8988T (cell line): ENCODE results near the gene COL4A2.
"Not testable (repeated sequence)": the region's sequence is repeated elsewhere in the genome, so short reads cannot be mapped to it uniquely, and the experiment has no call there.

Experiments used
- DNase-seq: peaks from one replicate; pipeline ENCODE4 v3.0.0; 2011

Gene COL4A2

DNA sequence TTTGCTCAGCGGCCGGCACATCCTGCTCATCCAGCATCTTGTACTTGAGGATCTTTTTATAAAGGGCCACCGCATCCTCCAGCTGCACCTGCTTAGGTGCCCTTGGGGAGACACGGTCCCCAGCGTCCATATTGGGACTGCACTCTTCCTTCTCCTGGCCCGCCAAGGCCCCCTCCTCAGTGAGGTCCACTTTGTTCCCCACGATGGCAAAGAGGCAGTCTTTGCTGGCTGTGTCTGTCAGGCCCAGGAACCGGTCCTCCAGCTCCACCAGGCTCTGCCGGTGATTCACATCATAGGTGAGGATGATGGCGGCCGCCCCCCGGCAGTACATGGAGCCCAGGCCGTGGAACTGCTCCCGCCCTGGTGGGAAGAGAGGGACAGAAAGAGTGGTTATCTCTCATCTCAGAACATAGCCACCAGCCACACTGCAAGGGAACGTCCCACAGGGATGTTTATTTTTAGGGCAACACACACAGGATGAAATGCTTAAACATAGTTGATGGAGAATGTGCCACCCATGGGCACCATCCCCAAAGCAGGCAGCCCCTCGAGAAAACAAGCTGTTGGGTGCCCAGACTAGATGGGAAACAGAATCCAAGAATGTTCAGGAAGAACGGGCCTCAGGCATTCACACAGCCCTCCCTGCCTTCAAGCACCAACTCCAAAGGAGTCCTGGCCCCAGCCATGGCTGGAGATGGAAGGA, 216.9 kb downstream of the COL4A2 start:
- no peak for DNase-seq

DNA sequence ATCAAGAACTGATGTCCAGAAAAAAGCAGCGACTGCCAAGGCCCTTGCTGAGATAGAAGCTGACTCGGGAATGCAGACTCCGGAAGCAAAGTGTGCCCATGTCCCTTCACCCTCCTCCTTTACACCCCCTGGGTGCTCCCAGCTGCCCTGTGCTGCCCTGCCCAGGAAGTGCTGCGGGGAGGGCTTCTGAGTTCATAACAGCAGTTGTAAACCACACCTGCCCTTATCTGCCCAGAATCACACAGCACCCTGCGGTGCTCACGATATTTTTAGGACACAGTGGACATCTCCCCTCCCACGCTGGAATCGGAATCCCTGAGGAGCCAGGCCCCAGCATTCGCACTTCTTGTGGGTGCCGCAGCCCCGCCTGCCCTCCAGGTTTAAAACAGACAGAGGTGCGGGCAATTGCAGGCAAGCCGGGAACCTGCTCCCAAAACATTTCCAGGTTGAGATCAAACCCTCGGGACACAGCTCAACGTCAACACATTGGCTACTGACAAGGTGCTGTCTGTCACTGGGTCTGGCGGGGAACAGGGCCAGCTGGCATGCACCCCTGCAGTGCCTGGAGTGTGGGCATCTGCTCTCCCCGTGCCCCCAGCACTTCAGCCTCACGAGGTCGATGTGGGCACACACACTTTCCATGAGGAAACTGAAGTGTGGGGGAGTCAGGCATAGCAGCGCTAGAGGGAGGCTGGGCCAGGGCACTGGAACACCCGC, 217.6 kb downstream of the COL4A2 start:
- no peak for DNase-seq

GRCh38 chr13:110525328-110526319, 218.5 kb downstream of the COL4A2 start:
- DNase-seq = no peak

DNA sequence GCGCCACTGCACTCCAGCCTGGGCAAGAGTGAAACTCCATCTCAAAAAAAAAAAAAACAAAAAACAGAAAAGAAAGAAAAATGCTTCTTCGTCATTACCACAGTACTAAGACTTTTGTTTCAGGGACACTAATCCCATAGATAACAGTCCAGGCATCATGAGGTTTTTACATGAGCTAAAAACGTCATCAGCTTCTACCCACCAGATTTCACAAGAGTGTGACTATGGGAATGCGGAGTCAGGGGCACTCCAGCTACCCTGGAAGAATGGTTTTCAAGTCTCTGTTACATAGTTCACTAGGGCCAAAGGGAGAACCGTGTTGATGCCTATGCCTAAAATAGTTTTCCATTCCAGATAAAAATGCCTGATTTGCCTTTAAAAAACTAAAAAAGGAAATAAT, 221.3 kb downstream of the COL4A2 start:
- DNase-seq = no peak

DNA sequence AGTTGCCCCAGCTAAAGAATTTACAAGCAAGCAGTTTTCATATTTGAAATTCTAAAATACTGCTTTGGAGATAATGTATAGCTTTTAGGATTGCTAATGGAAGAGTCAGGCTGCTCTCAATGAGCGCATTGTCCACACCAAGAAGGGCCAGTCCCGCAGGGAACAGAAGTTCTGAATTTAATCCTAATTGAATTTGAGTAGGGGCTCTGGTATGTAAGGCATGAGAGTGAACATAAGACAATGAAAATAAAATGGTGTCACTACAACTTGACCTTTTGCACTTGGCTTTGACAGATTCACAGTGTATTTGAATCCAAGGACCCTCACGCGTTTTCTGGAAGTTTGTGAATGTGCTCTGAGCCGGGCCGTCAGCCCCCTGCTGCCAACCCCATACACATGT, 221.8 kb downstream of the COL4A2 start:
- DNase-seq = no peak

GRCh38 chr13:110529522-110530311, 222.6 kb downstream of the COL4A2 start:
- no peak for DNase-seq

- DNase-seq = no peak
These were observed 224.0 kb downstream of the COL4A2 start for GRCh38 chr13:110531100-110531499.

GRCh38 chr13:110531671-110532083, 224.6 kb downstream of the COL4A2 start:
- no peak for DNase-seq

GRCh38 chr13:110532258-110532657, 225.2 kb downstream of the COL4A2 start:
- DNase-seq = not testable (repeated sequence)

- no peak for DNase-seq
These were observed 226.9 kb downstream of the COL4A2 start for GRCh38 chr13:110533771-110534670.

GRCh38 chr13:110535526-110535925, 228.4 kb downstream of the COL4A2 start:
- DNase-seq = no peak

DNA sequence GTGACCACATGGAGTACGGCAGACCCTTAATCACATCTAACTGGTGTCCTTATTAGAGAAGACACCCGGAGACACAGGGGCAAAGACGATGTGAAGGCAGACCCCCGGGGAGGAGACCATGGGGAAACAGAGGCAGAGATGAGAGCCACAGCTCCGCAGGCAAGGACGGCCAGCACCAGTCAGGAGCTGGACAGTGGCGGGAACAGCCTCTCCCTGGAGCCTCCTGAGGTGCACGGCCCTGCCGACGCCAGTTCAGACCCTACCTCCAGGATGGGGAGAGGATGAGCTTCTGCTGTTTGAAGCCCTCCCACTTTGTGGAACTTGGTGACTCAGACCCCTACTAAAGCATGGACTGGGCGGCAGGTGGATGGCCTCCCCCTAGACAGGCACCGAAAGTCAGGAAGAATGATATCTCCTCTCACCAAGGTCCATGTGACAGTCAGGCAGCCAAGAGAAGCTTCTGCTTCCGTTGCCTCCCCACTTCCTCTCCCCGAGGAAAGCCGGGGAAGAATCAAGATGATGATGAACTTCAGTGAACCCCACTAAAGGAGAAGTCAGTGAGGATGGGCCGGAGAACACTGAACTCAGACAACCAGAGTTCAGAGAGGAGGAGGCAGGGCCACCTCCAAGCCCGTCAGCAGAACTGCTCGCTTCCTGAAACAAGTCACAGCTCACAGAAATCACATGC, 229.1 kb downstream of the COL4A2 start:
- no peak for DNase-seq

DNA sequence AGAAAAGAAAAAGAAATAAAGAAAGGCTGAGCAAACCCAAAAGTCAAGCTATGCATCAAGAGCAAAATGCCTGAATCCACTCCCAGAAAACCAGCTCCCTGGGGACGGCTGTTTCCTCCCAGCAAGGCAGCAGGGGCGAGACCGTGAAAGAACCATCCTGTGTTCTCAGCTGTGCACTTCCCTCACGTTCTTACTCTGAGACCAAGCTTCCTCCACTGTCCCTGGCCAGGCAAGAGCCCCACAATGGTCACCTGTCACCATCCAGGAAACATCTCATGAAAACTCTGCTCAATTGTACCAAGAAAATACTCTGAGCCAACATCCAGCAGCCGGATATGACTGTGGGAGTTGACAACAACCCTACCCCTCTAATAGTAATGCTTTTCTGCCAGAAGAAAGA, 231.5 kb downstream of the COL4A2 start:
- DNase-seq = no peak

DNA sequence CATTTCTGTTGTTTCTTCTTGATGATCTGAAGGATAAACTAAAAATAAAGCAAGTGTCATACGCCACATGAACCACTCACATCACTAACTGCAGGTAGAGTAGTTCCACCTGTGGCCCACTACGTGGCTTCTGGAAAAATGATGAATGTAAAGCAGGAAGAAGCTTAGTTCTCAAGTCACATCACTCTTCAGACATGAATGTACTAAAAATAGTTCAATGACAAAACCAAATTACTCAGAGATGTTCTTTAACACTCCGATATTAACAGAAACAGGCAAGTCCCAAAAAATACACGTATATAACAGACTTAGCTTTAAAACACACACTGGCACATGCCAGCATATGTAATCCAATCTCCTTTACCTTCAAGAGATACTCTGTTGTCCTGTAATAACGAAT, 232.8 kb downstream of the COL4A2 start:
- DNase-seq = no peak

- no peak for DNase-seq
These were observed 233.9 kb downstream of the COL4A2 start for GRCh38 chr13:110540871-110541525.

- no peak for DNase-seq
These were observed 234.4 kb downstream of the COL4A2 start for GRCh38 chr13:110541526-110541920.

GRCh38 chr13:110542169-110542796, 235.2 kb downstream of the COL4A2 start:
- no peak for DNase-seq

DNA sequence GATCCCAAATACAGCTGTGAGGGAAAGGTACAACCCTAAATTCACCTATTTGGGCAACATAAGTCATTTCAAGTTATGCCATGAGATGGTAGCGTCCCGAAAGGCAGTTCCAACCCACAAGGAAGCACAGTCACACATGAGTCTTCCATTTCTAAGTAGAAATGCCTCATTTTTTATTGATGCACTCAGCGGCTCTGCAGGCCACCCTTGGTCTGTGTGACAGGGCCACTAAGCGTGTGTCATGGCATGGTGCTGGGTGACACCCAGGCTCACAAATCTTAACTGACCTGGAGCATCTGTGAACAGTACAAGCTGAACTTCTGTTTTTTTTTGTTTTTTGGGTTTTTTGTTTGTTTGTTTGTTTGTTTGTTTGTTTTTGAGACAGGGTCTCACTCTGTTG, 239.3 kb downstream of the COL4A2 start:
- no peak for DNase-seq

DNA sequence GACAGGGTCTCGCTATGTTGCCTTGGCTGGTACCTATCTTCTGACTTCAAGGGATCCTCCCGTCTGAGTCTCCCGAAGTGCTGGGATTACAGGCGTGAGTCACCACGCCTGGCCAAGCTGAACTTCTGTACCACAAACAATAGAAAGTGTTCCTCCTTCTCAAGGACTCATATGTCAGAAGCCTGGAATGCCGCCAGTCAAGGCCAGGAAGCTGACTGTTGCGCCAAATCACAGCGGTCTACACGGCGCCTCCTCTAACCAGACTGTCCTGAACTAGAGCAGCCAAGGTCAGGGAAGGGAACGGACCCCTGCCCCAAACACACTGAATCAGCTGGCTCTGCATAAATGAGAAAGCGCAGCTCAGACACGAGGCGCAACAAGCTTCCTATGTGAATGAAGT, 239.8 kb downstream of the COL4A2 start:
- peak; percentile 71 for DNase-seq
